Ectodermal cell (in vitro differentiated cells): Measurements from ENCODE around the gene SIGLEC12.
"Not testable (repeated sequence)": the region's sequence is repeated elsewhere in the genome, so short reads cannot be mapped to it uniquely, and the experiment has no call there.

ENCODE experiments used
- H3K27ac ChIP-seq: 2 replicates; pipeline ENCODE4 v1.7.0; 2013; ENCODE audit warnings: mild to moderate bottlenecking, low read depth, low read length; ENCODE audit not compliant: insufficient read depth, poor library complexity, severe bottlenecking
- H3K27me3 ChIP-seq: 2 replicates; pipeline ENCODE4 v1.7.0; 2013; ENCODE audit warnings: mild to moderate bottlenecking, low read length; ENCODE audit not compliant: insufficient read depth, control insufficient read depth, poor library complexity, severe bottlenecking
- H3K36me3 ChIP-seq: one replicate; pipeline ENCODE4 v1.7.0; 2013; ENCODE audit warnings: low read length; ENCODE audit not compliant: control insufficient read depth, insufficient read depth
- H3K4me1 ChIP-seq: one replicate; pipeline ENCODE4 v1.7.0; 2013; ENCODE audit warnings: low read length; ENCODE audit not compliant: control insufficient read depth, insufficient read depth
- H3K4me3 ChIP-seq: 2 replicates; pipeline ENCODE4 v1.7.0; 2013; ENCODE audit warnings: low read depth, low read length, control low read depth; ENCODE audit not compliant: insufficient read depth
- H3K9me3 ChIP-seq: 2 replicates; pipeline ENCODE4 v1.7.0; 2013; ENCODE audit warnings: mild to moderate bottlenecking, low read length, moderate library complexity; ENCODE audit not compliant: control insufficient read depth
- WGBS, 2 experiments: methylation state at CpG; one replicate each; pipeline ENCODE4 v1.1.7; 2013; ENCODE audit warnings: missing lambda C conversion rate in 2 of 2; 5-methylcytosine and 5-hydroxymethylcytosine counted together

SIGLEC12 gene

DNA sequence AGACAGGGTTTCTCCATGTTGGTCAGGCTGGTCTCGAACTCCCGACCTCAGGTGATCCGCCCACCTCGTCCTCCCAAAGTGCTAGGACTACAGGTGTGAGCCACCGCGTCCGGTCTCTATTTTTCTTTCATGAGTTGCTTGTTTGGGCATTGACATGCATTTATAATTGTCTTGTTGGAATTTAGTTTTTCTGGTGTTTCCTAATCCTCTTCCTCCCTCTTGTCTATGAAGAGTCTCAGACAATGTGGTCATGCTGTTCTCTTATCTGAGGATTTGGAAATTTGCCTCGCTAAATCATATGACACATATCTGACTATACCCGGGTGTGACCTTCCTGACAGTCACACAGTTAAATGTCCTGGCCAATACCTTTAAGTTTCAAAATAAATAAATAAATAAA, 30.6 kb downstream of the SIGLEC12 start:
- Histone ChIP-seq H3K36me3 (no peaks in the 10 kb centered on the region), H3K9me3 (no peaks in the 10 kb centered on the region), H3K27me3 (peaks cover 29% of the 10 kb centered on the region), H3K4me1 (no peaks in the 10 kb centered on the region), H3K4me3 (no peak overlapping the region), H3K27ac (no peak overlapping the region)
- 87 to 91% methylated on average over 9 of the region's 9 CpGs for WGBS, 2 experiments

DNA sequence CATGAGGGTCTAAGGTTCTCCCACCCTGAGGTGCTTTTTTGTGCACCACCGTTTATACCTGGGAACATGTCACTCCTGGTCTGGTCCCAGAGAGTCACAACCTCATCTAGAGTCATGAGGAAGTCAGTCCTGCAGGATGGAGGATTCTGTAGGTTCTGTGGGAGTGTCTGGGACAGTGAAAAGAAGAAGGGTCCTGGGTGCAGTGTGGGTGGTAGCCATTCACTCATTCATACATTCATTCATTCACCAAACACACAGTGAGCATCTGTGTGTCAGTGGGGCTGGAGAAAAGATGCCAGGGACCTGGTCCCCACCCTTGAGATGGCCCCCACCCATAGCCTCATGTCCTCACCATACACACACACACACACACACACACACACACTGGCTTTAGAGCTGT, 32.0 kb downstream of the SIGLEC12 start:
- Histone ChIP-seq H3K36me3 (no peaks in the 10 kb centered on the region), H3K27me3 (peaks cover 43% of the 10 kb centered on the region), H3K4me1 (no peaks in the 10 kb centered on the region), H3K4me3 (no peak overlapping the region), H3K9me3 (no peaks in the 10 kb centered on the region), H3K27ac (no peak overlapping the region)
- 68 to 74% methylated on average over 1 of the region's 1 CpG for WGBS, 2 experiments

DNA sequence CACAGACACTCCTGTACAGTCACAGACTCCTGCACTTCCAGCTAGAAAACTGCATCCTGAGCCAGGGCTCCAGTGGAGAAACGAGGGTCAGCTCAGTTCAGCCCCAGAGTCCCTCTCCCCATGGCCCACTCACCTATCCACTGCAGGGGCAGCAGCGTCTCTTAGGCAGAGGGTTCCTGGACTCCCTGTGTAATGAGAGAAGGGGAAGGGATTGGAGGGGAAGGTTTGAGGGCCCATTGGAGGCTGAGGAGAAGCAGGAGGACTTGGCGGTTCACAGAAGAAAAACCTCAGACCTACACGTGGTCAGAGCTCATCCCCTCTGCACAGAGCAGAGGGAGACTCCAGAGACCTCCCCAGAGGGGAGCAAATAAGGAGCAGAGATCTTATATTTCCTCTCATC, 32.4 kb downstream of the SIGLEC12 start:
- Histone ChIP-seq H3K9me3 (no peaks in the 10 kb centered on the region), H3K4me1 (no peaks in the 10 kb centered on the region), H3K27me3 (peaks cover 47% of the 10 kb centered on the region), H3K27ac (no peak overlapping the region), H3K36me3 (no peaks in the 10 kb centered on the region), H3K4me3 (no peak overlapping the region)
- 58 to 59% methylated on average over 4 of the region's 4 CpGs for WGBS, 2 experiments

DNA sequence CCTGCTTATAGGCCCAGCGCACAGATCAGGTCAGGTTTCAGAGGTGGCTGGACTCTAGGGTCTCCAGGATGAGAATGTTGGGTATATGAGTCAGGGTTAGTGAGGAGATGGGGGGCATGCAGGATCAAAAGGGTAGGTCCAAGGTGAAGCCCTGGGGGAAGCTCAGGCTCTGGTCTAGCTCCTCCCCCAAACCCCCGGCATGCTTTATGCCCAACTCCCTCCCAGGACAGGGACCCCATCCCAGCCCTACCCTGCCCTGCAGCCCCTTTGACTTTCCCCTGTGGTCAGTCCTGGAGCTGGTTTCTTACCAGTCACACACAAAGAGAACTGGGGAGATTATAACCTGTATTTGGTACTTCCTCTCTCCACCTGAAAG, 33.1 kb downstream of the SIGLEC12 start:
- Histone ChIP-seq H3K27me3 (peaks cover 48% of the 10 kb centered on the region), H3K4me3 (no peak overlapping the region), H3K9me3 (no peaks in the 10 kb centered on the region), H3K27ac (no peak overlapping the region), H3K36me3 (no peaks in the 10 kb centered on the region), H3K4me1 (no peaks in the 10 kb centered on the region)
- 77 to 90% methylated on average over 2 of the region's 2 CpGs for WGBS, 2 experiments

DNA sequence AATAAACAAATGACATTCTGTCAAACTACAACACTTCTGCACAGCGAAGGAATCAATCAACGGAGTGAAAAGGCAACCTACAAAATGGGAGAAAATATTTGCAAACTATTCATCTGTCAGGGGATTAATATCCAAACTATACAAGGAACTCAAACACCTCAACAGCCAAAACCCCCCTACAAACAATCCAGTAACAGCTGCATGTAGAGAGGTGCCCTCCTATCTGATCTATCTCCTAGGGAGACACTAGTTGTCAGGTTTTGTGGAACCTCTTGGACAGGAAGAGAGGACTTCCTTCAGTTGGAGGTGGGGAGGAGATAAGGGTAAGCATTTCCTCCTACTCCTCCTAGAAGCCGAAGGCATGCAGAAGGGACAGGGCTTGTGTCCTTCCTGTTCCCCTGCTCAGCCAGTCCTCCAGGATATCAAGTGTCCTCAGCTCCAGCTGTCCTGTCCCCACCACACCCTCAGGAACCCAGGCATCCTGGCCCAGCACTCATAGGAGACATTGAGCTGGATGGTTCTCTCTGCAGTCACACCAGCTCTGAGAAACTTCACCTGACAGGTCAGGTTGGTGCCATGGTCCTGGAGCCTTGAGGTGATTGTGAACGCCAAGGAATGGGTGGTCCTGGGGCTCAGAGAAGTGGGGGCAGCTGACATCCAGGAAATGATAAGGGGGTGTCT, 33.6 kb downstream of the SIGLEC12 start:
- no peak overlapping the region for H3K27ac ChIP-seq
- peaks cover 48% of the 10 kb centered on the region for H3K27me3 ChIP-seq
- no peaks in the 10 kb centered on the region for H3K4me1 ChIP-seq
- 75% methylated on average over 4 of the region's 4 CpGs for WGBS, 2 experiments
- no peaks in the 10 kb centered on the region for H3K36me3 ChIP-seq
- no peaks in the 10 kb centered on the region for H3K9me3 ChIP-seq
- H3K4me3 ChIP-seq, result no peak overlapping the region

DNA sequence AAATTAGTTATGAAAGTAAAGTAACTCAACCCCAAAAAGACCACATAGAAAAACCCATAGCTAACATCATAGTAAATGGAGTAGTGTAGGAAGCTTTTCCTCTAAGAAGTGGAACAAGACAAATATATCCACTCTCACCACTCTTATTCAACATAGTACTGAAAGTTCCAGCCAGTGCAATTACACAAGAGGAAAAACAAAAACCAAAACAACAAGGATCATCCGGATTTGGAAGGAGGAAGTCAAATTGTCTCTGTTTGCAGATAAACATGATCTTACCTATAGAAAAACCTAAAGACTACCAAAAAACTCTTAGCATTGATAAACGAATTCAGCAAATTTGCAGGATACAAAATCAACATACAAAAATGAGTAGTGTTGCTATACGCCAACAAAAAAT, 34.9 kb downstream of the SIGLEC12 start:
- Histone ChIP-seq H3K9me3 (no peaks in the 10 kb centered on the region), H3K4me3 (no peak overlapping the region), H3K27ac (no peak overlapping the region), H3K36me3 (no peaks in the 10 kb centered on the region), H3K4me1 (no peaks in the 10 kb centered on the region), H3K27me3 (peaks cover 39% of the 10 kb centered on the region)
- WGBS, 2 experiments, result 74% methylated on average over 3 of the region's 3 CpGs

DNA sequence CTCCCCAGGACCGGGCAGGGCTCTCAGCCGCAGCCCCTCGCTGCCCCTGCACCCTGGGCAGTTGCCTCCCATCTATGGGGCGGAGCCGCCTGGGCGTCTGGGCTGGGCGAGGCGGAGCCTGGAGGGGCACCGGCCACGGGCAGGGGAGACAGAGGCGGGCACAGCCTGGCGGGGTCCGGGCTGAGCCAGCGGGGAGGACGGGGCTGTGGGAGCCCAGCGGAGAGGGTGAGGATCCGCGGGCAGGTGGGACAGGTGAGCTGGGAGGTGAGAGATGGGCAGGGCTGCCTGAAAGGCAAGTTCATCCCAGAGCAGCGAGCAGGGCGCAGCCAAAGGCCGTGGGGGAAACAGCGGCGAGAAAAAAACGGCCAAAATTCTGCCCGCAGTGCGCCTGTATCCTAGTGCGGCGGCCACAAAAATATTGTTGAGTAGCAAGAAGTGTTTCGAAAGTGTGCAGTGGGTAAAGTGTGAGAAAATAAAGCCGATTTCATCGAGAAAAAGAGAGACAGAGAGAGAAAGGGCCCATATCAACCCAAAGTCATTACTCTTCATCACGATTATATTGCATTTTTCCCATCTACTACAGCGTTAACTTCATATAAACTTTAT, 37.5 kb downstream of the SIGLEC12 start:
- 55 to 57% methylated on average over 14 to 15 of the region's 33 CpGs for WGBS, 2 experiments

DNA sequence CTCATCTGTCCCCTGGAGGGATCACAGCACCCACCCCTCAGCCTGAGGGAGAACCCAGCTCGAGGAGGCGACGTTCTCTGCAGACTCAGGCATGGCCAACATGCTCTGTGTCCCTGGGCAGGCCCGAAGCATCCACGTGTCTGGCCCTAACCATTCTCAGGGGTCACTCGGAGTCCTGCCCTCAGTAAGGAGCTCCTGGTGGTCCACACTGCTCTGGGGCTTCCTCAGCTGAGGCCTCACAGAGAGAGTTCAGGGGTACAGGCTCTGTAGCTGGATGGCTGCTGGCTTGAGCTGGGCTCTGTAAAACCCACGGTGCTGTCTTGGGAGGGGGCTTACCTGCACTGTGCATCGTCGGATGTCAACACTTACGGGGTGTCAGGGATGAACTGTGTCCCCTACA, 38.9 kb downstream of the SIGLEC12 start:
- H3K4me3 ChIP-seq, result no peak overlapping the region
- H3K4me1 ChIP-seq, result no peaks in the 10 kb centered on the region
- H3K9me3 ChIP-seq, result no peaks in the 10 kb centered on the region
- 91 to 94% methylated on average over 10 of the region's 10 CpGs for WGBS, 2 experiments
- H3K27me3 ChIP-seq, result peaks cover 34% of the 10 kb centered on the region
- H3K27ac ChIP-seq, result no peak overlapping the region
- no peaks in the 10 kb centered on the region for H3K36me3 ChIP-seq

More for the DNA sequence above, 37.5 kb downstream of the SIGLEC12 start:
- H3K27me3 ChIP-seq, result peaks cover 39% of the 10 kb centered on the region
- H3K9me3 ChIP-seq, H3K4me3 ChIP-seq, H3K4me1 ChIP-seq, H3K36me3 ChIP-seq, H3K27ac ChIP-seq: not testable (repeated sequence)

DNA sequence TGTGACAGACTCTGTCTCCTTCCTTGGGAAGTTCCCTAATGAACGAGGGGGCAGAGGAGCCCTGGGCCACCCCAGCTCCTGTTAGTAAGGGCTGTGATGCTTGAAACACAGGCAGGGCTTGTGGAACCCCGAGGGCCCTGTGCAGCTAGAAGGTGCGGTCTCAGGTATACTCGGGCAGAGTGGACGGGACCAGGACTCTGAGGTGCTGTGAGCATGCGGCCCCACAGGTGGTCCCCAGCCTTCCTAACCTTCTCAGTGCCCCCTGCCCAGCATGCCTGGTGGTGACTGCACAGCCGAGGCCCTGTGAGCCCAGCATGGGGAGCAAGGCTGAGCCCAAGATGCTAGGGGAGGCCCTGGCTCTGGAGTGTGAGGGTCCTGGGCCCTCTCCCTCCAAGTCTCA, 39.3 kb downstream of the SIGLEC12 start:
- H3K36me3 ChIP-seq, result no peaks in the 10 kb centered on the region
- H3K9me3 ChIP-seq, result no peaks in the 10 kb centered on the region
- no peaks in the 10 kb centered on the region for H3K4me1 ChIP-seq
- WGBS, 2 experiments, result 90% methylated on average over 7 of the region's 7 CpGs
- H3K4me3 ChIP-seq, result no peak overlapping the region
- no peak overlapping the region for H3K27ac ChIP-seq
- H3K27me3 ChIP-seq, result peaks cover 32% of the 10 kb centered on the region

DNA sequence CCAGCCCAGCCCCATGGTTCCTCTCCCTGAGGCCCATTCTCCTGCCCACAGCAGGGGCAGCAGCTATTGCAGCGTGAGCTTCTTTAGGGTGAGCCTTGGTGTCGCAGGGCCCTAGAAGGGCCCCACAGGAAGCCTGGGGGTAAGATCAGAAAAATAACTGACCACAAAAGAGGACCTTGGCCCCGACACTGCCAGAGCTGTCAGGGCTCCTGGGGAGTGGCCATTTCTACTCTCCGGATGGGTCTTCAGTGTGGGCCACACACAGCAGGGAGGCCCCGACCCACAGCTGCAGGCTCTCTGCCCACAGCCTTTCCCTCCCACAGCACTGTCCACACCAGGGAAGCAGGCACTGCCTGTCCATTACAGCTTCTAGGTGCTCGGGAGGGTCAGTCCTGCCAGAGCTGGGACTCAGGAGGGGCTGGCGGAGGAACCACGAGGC, 39.9 kb downstream of the SIGLEC12 start:
- no peaks in the 10 kb centered on the region for H3K9me3 ChIP-seq
- no peak overlapping the region for H3K4me3 ChIP-seq
- peaks cover 27% of the 10 kb centered on the region for H3K27me3 ChIP-seq
- no peak overlapping the region for H3K27ac ChIP-seq
- no peaks in the 10 kb centered on the region for H3K4me1 ChIP-seq
- 85 to 86% methylated on average over 8 of the region's 8 CpGs for WGBS, 2 experiments
- no peaks in the 10 kb centered on the region for H3K36me3 ChIP-seq
